Nephron progenitor cell (in vitro differentiated cells): ENCODE measurements around the gene TSPO.
A peak's percentile ranks its signal among the peaks of the same experiment; 100 is the strongest.

Experiments
- DNase-seq: peaks from one replicate; pipeline ENCODE4 v3.0.0; 2021
- H3K27ac Mint-ChIP-seq: 2 replicates; pipeline ENCODE4 v1.8.0; 2021; ENCODE audit warnings: mild to moderate bottlenecking, moderate library complexity, mixed read lengths
- H3K27me3 Mint-ChIP-seq: 2 replicates; pipeline ENCODE4 v1.8.0; 2021; ENCODE audit warnings: mild to moderate bottlenecking, low read depth, mixed read lengths; ENCODE audit not compliant: poor library complexity
- H3K36me3 Mint-ChIP-seq: 2 replicates; pipeline ENCODE4 v1.8.0; 2021; ENCODE audit warnings: low read depth, mixed read lengths
- H3K4me1 Mint-ChIP-seq: 2 replicates; pipeline ENCODE4 v1.8.0; 2021; ENCODE audit warnings: mixed read lengths
- H3K4me3 Mint-ChIP-seq: 2 replicates; pipeline ENCODE4 v1.8.0; 2021; ENCODE audit warnings: mild to moderate bottlenecking, moderate library complexity, mixed read lengths
- H3K9me3 Mint-ChIP-seq: 2 replicates; pipeline ENCODE4 v1.8.0; 2021; ENCODE audit warnings: mild to moderate bottlenecking, moderate library complexity, mixed read lengths
- TF ChIP-seq, protein P1 (sequence below): fragments of 200-600 bp; sonication (generic); IDR thresholded peaks from 2 replicates; pipeline ENCODE4 v1.5.0; 2021; ENCODE audit warnings: antibody characterized with exemption

TSPO gene

DNA sequence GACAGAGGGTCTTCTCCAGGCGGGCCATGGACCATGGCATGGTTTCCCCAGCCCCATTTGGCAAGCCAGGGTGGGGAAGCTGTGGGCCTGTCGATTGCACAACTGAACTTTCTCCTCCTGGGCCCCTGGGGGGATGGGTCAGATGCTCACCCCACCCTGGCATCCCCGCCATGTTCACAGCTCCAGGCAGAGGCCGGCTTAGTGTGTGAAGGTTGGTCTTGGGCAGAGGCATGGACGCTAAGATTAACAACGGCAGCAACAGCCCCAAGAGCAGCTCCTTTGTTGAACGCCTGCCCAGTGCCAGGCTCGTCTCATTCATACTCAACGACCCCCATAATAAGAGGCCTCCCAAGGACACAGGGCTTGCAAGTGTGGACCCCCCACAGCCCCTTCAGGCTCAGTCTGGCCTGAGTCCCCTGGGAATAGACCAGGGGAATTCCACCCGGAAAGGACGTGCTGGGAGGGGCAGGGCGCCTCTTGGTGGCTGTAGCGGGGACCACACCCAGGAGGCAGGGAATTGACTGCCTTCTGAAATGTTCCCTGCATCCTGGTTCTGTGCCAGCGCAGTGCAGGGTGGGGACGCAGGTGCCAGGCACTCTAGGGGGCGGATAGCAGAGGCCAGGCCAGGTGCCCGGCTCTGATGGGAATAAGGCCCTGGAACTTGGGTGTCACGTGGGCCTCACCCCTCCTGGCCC, 8.3 kb downstream of the TSPO start:
- no peak overlapping the region for H3K4me3 Mint-ChIP-seq
- DNase-seq, result peak; percentile 43
- no peaks in the 10 kb centered on the region for H3K36me3 Mint-ChIP-seq
- H3K27ac Mint-ChIP-seq, result no peak overlapping the region
- peaks cover 15% of the 10 kb centered on the region for H3K27me3 Mint-ChIP-seq
- peaks cover 20% of the 10 kb centered on the region for H3K4me1 Mint-ChIP-seq
- TF ChIP-seq, protein P1, sequence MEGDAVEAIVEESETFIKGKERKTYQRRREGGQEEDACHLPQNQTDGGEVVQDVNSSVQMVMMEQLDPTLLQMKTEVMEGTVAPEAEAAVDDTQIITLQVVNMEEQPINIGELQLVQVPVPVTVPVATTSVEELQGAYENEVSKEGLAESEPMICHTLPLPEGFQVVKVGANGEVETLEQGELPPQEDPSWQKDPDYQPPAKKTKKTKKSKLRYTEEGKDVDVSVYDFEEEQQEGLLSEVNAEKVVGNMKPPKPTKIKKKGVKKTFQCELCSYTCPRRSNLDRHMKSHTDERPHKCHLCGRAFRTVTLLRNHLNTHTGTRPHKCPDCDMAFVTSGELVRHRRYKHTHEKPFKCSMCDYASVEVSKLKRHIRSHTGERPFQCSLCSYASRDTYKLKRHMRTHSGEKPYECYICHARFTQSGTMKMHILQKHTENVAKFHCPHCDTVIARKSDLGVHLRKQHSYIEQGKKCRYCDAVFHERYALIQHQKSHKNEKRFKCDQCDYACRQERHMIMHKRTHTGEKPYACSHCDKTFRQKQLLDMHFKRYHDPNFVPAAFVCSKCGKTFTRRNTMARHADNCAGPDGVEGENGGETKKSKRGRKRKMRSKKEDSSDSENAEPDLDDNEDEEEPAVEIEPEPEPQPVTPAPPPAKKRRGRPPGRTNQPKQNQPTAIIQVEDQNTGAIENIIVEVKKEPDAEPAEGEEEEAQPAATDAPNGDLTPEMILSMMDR, result peak; percentile 34
- no peaks in the 10 kb centered on the region for H3K9me3 Mint-ChIP-seq

DNA sequence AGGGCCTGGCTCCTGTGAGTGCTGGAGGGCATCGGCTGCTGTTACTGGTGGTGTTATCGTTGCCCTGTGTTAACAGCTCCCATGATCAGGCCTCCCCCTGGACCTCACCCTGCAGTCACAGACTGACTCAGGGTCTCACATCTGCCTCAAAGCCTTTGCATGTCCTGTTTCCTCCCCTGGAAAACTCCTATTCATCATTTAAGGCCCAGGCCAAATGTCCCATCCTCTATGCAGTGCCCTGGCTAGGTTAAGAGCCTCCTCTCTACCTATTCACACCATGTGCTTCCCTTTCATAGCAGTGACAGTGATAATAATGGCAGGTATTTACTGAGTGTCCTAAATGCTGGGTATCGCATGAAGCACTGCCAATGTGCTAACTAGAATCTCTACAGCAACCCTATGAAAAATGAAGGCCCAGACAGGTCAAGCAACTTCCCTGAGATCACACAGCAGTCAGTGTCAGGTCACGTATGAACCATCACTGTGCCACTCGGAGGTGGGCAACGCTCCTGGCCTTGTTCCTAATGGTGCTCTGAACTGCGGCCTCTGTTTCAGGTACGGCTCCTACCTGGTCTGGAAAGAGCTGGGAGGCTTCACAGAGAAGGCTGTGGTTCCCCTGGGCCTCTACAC, 9.3 kb downstream of the TSPO start:
- no peaks in the 10 kb centered on the region for H3K9me3 Mint-ChIP-seq
- H3K27ac Mint-ChIP-seq, result peak overlapping the region; percentile 72
- peaks cover 24% of the 10 kb centered on the region for H3K4me1 Mint-ChIP-seq
- H3K36me3 Mint-ChIP-seq, result no peaks in the 10 kb centered on the region
- H3K27me3 Mint-ChIP-seq, result peaks cover 15% of the 10 kb centered on the region
- TF ChIP-seq, protein P1, result no peak
- no peak for DNase-seq
- no peak overlapping the region for H3K4me3 Mint-ChIP-seq

DNA sequence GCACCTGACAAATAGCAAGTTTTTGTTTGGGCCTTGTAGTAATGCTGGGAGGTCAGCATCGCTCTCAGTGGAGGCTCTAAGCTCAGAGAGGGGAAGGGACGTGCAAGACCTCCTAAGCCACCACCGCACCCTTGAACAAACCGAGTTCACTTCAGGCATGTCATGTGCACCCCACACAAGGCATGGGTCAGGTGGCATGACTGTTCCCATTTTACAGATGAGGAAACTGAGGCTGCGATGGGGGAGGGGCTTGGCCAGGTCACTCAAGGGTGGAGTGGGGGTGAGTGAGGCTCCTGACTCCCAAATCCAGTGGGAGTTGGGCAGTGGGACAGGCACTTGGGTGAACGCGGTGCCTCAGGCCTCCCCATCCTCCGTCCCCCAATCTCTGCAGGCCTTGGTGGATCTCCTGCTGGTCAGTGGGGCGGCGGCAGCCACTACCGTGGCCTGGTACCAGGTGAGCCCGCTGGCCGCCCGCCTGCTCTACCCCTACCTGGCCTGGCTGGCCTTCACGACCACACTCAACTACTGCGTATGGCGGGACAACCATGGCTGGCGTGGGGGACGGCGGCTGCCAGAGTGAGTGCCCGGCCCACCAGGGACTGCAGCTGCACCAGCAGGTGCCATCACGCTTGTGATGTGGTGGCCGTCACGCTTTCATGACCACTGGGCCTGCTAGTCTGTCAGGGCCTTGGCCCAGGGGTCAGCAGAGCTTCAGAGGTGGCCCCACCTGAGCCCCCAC, 11.2 kb downstream of the TSPO start:
- peaks cover under 1% of the 10 kb centered on the region for H3K36me3 Mint-ChIP-seq
- TF ChIP-seq, protein P1, result no peak
- DNase-seq, result no peak
- peaks cover 24% of the 10 kb centered on the region for H3K4me1 Mint-ChIP-seq
- H3K27ac Mint-ChIP-seq, result no peak overlapping the region
- no peaks in the 10 kb centered on the region for H3K9me3 Mint-ChIP-seq
- peaks cover 12% of the 10 kb centered on the region for H3K27me3 Mint-ChIP-seq
- H3K4me3 Mint-ChIP-seq, result no peak overlapping the region

DNA sequence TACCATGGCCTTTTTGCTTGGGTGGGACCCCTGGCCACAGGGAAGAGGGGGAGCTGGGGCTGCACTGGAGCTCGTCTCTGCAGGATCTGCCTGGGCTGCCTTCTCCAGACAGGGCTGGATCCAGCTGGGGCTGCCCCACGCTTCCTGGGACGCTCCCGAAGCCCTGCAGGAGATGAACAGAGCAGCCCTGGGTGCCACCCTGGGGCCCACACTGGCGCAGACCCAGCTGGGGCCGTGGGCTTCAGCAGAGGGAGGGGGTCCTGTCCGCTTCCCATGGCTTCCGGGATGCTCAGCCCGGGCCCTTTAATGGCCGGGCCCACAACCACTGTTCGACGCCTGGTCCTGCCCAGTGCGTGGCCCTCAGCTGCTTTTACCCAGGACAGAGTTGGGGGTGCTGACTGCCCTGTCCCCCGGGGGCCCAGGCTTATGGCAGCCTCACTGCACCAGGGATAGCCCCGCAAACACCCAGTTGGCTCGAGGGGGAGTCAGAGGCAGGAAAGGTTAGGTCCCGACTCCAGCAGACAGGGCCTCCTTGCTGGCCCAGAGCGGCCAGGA, 12.0 kb downstream of the TSPO start:
- peaks cover 7% of the 10 kb centered on the region for H3K27me3 Mint-ChIP-seq
- H3K9me3 Mint-ChIP-seq, result no peaks in the 10 kb centered on the region
- H3K4me1 Mint-ChIP-seq, result peaks cover 19% of the 10 kb centered on the region
- TF ChIP-seq, protein P1, result no peak
- H3K36me3 Mint-ChIP-seq, result peaks cover 5% of the 10 kb centered on the region
- H3K4me3 Mint-ChIP-seq, result no peak overlapping the region
- H3K27ac Mint-ChIP-seq, result no peak overlapping the region
- DNase-seq, result no peak

DNA sequence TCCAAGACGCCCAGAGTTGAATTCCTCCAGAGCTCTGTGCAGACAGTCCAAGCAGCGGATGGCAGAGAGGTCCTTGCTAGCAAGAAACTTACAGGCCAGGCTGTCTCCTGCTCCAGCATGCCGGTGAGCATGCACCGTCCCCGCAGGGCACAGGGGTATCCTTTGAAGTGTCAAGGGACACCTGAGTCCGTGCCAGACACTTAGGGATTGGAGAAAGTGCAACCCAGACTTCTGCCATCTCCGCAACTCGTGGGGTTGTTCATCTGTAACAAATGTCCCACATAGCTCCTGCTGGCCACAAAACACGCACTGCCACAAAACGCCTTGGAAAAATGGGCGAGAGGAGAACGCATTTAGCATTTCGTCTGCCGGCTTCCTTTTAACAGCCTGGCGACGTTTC, 13.3 kb downstream of the TSPO start:
- H3K4me1 Mint-ChIP-seq, result peaks cover 14% of the 10 kb centered on the region
- TF ChIP-seq, protein P1, result no peak
- H3K27ac Mint-ChIP-seq, result peak overlapping the region; percentile 50
- peaks cover 5% of the 10 kb centered on the region for H3K36me3 Mint-ChIP-seq
- peaks cover 6% of the 10 kb centered on the region for H3K27me3 Mint-ChIP-seq
- H3K9me3 Mint-ChIP-seq, result no peaks in the 10 kb centered on the region
- H3K4me3 Mint-ChIP-seq, result no peak overlapping the region
- DNase-seq, result no peak
